ENCODE results near the gene ACSBG1.

ACSBG1 gene, protein sequence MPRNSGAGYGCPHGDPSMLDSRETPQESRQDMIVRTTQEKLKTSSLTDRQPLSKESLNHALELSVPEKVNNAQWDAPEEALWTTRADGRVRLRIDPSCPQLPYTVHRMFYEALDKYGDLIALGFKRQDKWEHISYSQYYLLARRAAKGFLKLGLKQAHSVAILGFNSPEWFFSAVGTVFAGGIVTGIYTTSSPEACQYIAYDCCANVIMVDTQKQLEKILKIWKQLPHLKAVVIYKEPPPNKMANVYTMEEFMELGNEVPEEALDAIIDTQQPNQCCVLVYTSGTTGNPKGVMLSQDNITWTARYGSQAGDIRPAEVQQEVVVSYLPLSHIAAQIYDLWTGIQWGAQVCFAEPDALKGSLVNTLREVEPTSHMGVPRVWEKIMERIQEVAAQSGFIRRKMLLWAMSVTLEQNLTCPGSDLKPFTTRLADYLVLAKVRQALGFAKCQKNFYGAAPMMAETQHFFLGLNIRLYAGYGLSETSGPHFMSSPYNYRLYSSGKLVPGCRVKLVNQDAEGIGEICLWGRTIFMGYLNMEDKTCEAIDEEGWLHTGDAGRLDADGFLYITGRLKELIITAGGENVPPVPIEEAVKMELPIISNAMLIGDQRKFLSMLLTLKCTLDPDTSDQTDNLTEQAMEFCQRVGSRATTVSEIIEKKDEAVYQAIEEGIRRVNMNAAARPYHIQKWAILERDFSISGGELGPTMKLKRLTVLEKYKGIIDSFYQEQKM
- 0 to 0.15 (median 0.10) reads per million in 4 donors for total RNA-seq

- no peak for DNase-seq
These were observed at the start of gene ACSBG1 for GRCh38 chr15:78234515-78235040. Gene ACSBG1, minus strand, starts transcription at chr15:78234565. Its CDS starts 64 bp downstream, at chr15:78234501.

DNA sequence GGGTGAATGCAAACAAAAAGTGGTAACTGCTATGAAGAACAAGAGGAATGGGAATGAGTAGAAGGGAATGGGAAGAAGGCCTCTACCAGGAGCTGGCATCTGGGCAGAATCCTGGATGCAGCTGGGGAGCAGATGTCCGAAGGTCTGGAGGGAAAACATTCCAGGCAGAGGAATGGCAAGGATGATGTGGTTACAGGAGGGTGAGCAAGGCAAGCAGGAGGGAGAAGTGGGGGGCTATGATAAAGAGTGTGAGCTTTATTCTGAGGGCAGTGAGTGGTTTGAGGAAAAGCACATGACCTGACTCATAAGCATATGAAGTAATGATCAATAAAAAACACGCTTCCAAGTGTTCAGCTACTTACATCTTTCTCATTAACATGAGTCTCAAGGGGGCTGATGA is 48.0 kb upstream of the ACSBG1 start:
- DNase-seq, result no peak

- no peak for DNase-seq
These were observed 46.1 kb upstream of the ACSBG1 start for GRCh38 chr15:78280319-78281072.

DNA sequence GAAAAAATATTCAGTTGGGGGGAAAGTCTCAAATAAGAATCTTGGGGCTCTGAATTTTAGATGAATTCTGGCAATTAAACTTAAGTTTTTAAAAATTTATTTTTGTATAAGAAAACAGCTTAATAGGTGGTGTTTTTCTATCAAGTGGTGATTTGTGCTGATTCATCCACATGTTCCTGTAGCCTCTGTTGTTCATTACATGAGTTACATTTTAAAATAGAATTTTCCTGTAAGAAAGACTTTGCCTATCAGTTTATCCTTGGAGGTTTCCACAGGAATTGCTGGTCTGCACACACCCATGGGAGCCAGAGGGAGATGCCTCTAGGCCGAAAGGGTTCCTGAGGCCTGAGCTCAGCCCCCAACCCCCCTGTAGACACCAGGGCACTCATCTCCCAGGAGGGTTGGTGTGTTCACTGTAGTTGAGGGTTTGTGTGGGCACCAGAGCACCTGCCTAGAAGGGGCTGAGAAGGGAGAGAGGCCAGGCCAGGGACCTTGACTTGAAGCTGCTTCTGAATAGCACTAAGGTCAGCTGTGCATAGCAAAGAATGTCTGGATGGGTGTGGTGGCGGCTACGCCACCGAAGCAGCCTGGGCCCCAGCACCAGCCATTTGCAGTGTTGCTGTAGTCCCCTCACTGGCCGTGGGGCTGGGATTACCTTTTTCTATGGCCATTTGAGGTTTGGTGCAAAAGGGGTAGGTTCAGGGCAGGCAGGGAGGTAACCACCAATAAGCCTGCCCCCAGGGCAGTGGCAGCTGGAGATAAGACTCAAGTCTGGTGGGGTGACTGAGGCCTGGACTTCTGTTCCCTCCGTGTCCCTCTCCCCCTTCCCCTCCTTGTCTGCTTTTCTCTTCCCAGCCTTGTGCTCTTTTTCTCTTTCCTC is 41.9 kb upstream of the ACSBG1 start:
- no peak for DNase-seq

DNA sequence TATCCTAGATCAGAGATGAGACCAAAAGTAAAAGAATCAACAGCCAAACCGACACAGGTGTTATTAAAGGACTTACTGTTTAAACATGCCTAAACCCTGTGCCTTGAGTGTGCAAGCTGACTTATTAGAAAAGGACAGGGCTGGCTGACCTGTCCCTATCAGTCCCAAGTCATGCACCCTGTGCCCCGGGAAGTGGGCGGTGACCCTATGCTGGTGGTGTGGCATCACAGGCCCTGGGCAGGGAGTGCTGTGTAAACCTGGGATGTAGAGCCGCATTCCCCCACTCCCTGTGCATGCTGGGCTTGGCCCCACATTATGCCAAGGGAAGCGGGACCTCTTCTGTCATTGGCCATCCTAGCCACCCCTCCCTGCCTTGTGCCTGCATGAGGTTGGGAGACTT is 40.6 kb upstream of the ACSBG1 start:
- DNase-seq, result no peak

DNA sequence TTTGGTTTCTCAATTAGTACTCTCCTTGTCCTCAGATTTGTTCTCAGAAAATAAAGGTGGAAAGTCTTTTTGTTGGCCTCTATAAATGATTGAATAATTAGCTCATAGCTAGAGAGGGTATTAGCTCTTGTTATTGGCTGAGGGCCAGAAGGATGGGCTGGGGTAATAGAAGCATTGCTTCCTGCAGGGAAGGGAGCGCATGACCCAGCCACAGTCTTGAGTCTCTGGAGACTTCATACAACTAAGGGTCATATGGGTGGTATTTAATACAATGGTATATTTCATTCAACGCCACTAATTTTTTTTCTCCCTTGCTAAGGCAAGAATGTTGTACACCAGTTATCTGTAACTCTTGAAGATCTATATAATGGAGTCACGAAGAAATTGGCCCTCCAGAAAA is 38.4 kb upstream of the ACSBG1 start:
- no peak for DNase-seq

GRCh38 chr15:78272316-78272715 is 38.0 kb upstream of the ACSBG1 start:
- DNase-seq, result no peak

DNA sequence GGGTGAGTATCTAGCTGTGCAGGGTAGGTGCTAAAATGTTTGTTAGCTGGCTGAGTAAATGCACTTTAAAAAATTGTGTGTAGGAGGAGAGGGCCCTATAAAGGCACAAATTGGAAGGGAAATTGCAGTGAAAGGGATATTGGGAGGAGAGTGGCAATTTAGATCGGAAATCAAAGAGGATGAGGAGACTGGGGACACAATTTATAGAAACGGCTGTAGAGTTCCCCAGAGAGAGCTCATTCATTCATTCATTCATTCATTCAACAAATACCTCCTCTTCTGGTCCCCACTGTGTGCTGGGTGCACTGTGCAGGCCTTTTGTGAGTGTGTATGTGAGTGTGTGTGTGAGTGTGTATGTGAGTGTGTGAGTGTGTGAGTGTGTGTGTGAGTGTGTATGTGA is 32.4 kb upstream of the ACSBG1 start:
- DNase-seq, result no peak

- no peak for DNase-seq
These were observed 31.9 kb upstream of the ACSBG1 start for GRCh38 chr15:78266229-78266628.

DNA sequence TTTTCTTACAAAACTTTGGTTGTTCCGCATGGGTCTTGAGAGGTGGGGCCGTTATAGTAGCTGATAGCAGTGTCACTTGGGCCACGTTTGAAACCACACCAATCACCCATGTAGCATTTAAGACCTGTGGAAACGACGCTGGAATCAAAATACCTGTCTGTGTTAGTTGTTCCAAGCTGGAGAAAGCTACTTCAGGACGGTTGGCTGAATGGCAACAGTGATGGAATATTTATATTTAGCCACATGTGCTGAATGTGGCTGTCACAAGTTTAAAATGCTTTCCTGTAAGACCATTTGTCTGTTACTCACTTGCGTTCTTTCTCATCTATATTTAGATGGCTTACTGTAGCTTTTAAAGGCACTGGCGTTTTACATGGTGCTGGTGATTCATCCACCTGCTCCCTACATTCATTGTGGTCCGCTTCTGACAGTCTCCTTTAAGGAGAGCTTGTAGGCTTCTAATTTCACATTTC is 31.4 kb upstream of the ACSBG1 start:
- DNase-seq, result peak in 1 of 5 donors; percentile 15

GRCh38 chr15:78265137-78265460 is 30.7 kb upstream of the ACSBG1 start:
- DNase-seq, result no peak

DNA sequence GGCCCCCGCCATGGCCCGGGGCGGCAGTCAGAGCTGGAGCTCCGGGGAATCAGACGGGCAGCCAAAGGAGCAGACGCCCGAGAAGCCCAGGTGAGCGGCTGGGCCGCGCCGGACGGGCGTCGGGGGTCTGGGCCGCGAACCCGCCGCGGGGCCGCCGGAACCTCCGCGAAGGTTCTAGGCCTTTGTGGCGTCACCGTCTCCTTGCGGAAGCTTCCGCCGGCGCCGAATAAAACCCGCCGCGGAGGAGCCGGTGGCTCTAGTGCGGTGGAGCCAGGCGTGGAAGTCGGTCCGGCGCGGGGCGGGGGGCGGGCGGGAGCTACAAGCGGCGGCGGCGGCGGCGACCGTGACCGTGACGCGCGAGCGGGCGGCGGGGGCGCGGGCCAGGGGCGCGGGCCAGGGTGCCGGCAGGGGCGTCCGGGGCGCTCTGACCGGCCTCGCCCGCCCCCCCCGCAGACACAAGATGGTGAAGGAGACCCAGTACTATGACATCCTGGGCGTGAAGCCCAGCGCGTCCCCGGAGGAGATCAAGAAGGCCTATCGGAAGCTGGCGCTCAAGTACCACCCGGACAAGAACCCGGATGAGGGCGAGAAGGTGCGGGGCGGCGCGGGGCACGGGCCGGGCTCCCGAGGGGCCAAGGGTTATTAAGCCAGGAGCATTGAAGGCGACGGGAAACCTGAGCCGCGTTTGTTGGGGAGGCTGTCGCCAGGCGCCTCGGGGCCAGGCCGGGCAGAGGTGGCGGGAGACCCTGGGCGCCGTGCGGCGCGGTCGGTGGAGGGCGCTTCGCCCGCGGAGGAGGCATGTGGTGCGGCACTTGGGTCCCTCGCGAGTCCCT is 30.2 kb upstream of the ACSBG1 start, which contains the start of gene DNAJA4:
Gene DNAJA4 (plus strand): TSS at position 259 of the 833 bp plus-strand sequence. CDS start 202 bp downstream, at position 461.
- DNase-seq, result peak; percentile 49 to 74 (median 63)

DNA sequence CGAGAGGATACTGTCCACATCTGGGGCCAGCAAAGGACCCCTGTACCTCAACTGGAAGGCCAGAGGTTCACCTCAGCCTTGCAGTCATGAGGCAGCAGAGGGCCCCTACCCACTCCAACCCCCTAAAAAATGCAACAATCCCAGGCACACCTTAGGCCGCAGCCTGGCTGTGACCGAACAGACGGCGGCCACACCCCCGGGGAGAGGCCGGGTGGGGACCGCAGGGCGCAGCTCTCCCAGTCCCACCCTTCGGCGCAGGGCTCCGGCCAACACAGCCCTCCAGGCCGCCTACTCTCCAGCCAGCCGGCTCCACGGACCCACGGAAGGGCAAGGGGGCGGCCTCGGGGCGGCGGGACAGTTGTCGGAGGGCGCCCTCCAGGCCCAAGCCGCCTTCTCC is 29.5 kb upstream of the ACSBG1 start:
- DNase-seq, result no peak

DNA sequence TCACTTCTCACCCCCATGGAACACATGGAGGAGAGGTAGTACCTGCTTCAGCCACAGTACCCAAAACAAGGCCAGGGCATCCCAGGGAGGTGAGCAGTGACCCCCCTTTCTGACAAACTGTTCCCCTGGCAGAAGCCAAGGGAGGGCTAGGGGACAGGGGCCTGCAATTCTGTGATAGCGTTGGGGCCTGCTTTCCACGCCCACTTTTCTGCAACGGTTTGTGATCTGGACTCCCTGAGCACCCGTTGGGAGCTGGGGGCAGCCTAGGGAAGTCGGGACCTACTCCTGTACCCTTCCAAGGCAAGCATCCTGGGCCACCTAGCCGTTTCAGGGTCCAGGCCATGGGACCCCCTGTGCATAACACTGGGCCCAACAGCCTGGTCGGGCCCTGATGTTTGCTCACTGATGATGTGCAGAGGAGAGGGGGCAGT is 29.0 kb upstream of the ACSBG1 start:
- peak in 1 of 5 donors; percentile 11 for DNase-seq

- no peak for DNase-seq
These were observed 26.7 kb upstream of the ACSBG1 start for GRCh38 chr15:78261062-78261461.

- no peak for DNase-seq
These were observed 26.1 kb upstream of the ACSBG1 start for GRCh38 chr15:78260489-78260888.

GRCh38 chr15:78259232-78259631 is 24.9 kb upstream of the ACSBG1 start:
- no peak for DNase-seq

- DNase-seq, result no peak
These were observed 23.3 kb upstream of the ACSBG1 start for GRCh38 chr15:78257681-78258080.

- DNase-seq, result no peak
These were observed 21.7 kb upstream of the ACSBG1 start for GRCh38 chr15:78256044-78256437.

DNA sequence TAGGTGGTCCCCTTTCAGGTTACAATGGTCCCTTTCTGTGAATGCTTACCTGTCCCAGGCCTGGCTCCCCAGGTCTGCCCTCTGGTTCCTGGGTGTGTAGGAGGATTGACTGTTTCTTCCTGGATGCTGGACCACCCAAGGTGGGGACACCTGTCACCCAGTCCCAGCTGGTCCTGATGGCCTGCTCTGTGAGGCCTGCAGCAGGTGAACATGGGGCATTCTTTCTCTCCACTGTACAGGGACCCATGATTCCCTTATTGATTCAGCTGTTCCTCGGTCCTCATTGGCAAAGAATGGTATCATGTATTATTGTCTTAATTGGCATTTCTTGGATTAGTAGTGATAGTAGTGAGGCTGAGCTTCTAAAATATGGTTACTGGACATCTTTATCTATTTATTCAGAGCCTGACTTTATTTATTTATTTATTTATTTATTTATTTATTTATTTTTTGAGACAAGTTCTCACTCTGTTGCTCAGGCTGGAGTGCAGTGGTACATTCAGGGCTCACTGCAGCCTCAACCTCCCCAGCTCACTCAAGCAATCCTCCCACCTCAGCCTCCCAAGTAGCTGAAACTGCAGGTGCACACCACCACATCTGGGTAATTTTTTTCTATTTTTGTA is 21.2 kb upstream of the ACSBG1 start:
- no peak for DNase-seq
